ENCODE measurements around the gene WNT1. TPM values are rescaled to one million over a fixed set of nuclear protein-coding genes. Genes with fewer than 3 reads are reported as not detected.
A peak's percentile ranks its signal among the peaks of the same experiment; 100 is the strongest.

WNT1 gene
- total RNA-seq, 1 donor from 2014 or later: not detected

DNA sequence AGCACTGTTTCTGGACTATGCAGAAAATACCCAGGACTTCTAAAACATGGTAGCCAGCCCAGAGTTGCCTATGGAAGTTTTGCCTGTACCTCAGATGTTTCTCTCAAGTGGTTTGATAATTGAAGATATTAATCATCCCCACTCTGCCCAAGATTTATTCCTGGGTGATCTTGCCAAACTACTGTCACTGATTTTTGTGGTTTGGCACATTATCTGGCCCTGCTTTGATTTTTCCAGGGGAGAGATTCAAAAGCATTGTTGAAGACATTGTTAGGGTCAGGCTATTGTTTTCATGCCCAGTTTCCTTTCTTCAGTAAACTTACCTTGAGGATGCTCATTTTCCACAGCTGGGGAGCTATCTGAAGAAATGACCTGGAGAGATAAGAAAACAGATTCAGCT lies 34.6 kb downstream of the WNT1 start:
- no peak overlapping the region for H3K4me3 ChIP-seq (ENCODE audit: low read depth, low read length)
- no peak for FAIRE-seq
- H3K36me3 ChIP-seq (ENCODE audit: control insufficient read depth, insufficient read depth, low read length): peaks cover 6% of the 10 kb centered on the region
- DNase-seq (ENCODE audit: low read depth): no peak
- TF ChIP-seq, protein P1, sequence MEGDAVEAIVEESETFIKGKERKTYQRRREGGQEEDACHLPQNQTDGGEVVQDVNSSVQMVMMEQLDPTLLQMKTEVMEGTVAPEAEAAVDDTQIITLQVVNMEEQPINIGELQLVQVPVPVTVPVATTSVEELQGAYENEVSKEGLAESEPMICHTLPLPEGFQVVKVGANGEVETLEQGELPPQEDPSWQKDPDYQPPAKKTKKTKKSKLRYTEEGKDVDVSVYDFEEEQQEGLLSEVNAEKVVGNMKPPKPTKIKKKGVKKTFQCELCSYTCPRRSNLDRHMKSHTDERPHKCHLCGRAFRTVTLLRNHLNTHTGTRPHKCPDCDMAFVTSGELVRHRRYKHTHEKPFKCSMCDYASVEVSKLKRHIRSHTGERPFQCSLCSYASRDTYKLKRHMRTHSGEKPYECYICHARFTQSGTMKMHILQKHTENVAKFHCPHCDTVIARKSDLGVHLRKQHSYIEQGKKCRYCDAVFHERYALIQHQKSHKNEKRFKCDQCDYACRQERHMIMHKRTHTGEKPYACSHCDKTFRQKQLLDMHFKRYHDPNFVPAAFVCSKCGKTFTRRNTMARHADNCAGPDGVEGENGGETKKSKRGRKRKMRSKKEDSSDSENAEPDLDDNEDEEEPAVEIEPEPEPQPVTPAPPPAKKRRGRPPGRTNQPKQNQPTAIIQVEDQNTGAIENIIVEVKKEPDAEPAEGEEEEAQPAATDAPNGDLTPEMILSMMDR (IDR thresholded peaks at IDR 0.05; ENCODE audit: insufficient read depth, low read length, severe bottlenecking): no peak
- no peaks in the 10 kb centered on the region for H3K27me3 ChIP-seq (ENCODE audit: control insufficient read depth, insufficient read depth, low read length)

GRCh38 chr12:49013428-49013827 lies 35.3 kb downstream of the WNT1 start:
- no peak overlapping the region for H3K4me3 ChIP-seq (ENCODE audit: low read depth, low read length)
- TF ChIP-seq, protein P1 (IDR thresholded peaks at IDR 0.05; ENCODE audit: insufficient read depth, low read length, severe bottlenecking): no peak
- DNase-seq (ENCODE audit: low read depth): no peak
- H3K27me3 ChIP-seq (ENCODE audit: control insufficient read depth, insufficient read depth, low read length): no peaks in the 10 kb centered on the region
- no peak for FAIRE-seq
- H3K36me3 ChIP-seq (ENCODE audit: control insufficient read depth, insufficient read depth, low read length): peaks cover 6% of the 10 kb centered on the region

DNA sequence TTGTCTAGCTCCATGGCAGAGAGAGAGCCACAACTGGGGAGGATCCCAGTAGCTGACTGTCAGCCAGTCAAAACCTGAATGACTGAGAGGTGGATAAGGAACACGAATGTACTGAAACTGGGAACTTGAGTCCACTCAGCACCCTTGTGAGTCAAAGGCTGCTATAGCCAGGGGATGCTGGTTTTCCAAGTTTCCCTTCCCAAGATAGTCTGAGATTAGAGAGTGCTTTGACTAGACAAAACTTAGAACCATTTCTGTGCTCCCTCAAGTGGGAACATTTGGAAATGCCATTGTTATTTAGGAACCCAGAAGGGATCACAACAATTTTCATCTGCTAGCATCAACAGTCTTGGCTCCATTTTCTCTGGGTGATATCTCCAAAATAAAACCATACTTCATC lies 36.4 kb downstream of the WNT1 start:
- H3K4me3 ChIP-seq (ENCODE audit: low read depth, low read length): no peak overlapping the region
- FAIRE-seq (no peak), DNase-seq (ENCODE audit: low read depth) (peak; percentile 23)
- no peaks in the 10 kb centered on the region for H3K27me3 ChIP-seq (ENCODE audit: control insufficient read depth, insufficient read depth, low read length)
- peaks cover 6% of the 10 kb centered on the region for H3K36me3 ChIP-seq (ENCODE audit: control insufficient read depth, insufficient read depth, low read length)
- TF ChIP-seq, protein P1 (IDR thresholded peaks at IDR 0.05; ENCODE audit: insufficient read depth, low read length, severe bottlenecking): peak; percentile 9

- no peaks in the 10 kb centered on the region for H3K27me3 ChIP-seq (ENCODE audit: control insufficient read depth, insufficient read depth, low read length)
These were observed 37.1 kb downstream of the WNT1 start for GRCh38 chr12:49015196-49015595.

DNA sequence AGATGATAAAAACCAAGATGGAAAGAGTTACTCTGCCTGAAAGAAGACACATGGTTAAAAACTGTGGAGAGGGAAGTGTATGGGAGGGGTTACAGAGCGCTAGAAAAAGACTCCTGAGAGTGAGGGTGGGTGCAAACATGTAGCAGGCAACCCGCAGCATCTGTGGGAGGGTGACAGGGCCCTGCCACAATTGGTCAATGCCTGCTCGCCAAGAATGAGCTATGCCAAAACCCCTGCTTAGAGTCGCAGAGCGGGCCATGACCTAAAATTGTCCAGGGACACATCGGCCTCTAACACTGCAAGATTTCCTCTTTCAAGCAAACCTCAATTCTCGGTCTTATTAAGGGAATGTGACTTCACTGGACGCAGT lies 39.8 kb downstream of the WNT1 start:
- FAIRE-seq: no peak
- no peak for DNase-seq (ENCODE audit: low read depth)
- Histone ChIP-seq H3K4me3 (ENCODE audit: low read depth, low read length) (peak overlapping the region; percentile 85), H3K36me3 (ENCODE audit: control insufficient read depth, insufficient read depth, low read length) (peaks cover 9% of the 10 kb centered on the region), H3K27me3 (ENCODE audit: control insufficient read depth, insufficient read depth, low read length) (no peaks in the 10 kb centered on the region)
- TF ChIP-seq, protein P1 (IDR thresholded peaks at IDR 0.05; ENCODE audit: insufficient read depth, low read length, severe bottlenecking): no peak

More at GRCh38 chr12:49015196-49015595, 37.1 kb downstream of the WNT1 start:
- TF ChIP-seq, protein P1 (IDR thresholded peaks at IDR 0.05; ENCODE audit: insufficient read depth, low read length, severe bottlenecking): no peak
- Histone ChIP-seq H3K36me3 (ENCODE audit: control insufficient read depth, insufficient read depth, low read length) (peaks cover 6% of the 10 kb centered on the region), H3K4me3 (ENCODE audit: low read depth, low read length) (no peak overlapping the region)
- FAIRE-seq (no peak), DNase-seq (ENCODE audit: low read depth) (no peak)

Data from bronchial epithelial cell (primary cell).